ENCODE results near the gene SLC25A33. TPM values are rescaled to one million over a fixed set of nuclear protein-coding genes. Genes with fewer than 3 reads are reported as not detected.

The SLC25A33 gene
- total and polyA plus RNA-seq, 2 of the 8 experiments (the other 6 are each of a cell fraction or from before 2014, with no cell fraction given) = 7.8 to 12.8 TPM

DNA sequence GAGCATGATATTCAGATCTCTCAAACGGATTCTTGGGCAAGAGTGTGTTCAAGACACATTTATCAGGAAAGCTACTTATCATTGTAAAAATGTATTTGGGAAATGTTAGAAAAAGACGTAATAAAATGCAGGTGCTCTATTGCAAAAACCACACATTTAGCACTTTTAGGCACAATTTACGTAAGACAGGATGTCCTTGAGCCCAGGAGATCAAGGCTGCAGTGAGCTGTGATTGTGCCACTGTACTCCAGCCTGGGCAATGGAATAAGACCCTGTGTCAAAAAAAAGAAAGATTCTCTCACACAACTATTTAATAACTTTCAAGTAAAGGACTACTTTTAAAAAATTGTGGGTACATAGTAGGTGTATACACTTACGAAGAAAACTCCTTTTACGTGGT lies 18.4 kb downstream of the SLC25A33 start:
- Histone ChIP-seq H3K27me3 (replicated peaks in 1 of 4; ENCODE audit: control insufficient read depth in 3 of 4, extremely low read depth in 1 of 4, insufficient read depth in 3 of 4, low read length in 3 of 4) (peaks cover 0 to 9% (median 3%) of the 10 kb centered on the region in 4 experiments; a peak in 3 of 7 replicates), H3K4me1 (replicated peaks in 1 of 4; ENCODE audit: control insufficient read depth in 3 of 4, insufficient read depth in 4 of 4, low read length in 3 of 4) (no peaks in the 10 kb centered on the region; a peak in 1 of 7 replicates), H3K23ac (ENCODE audit: insufficient read length) (no peak overlapping the region), H3K79me1 (ENCODE audit: low read depth, low read length) (no peaks in the 10 kb centered on the region), H4K20me1 (replicated peaks in 1 of 2; ENCODE audit: control insufficient read depth in 1 of 2, insufficient read depth in 2 of 2, low read length in 2 of 2) (peaks cover 0 to 22% of the 10 kb centered on the region in 2 experiments), H3K27ac (ENCODE audit: low read depth, low read length) (no peak overlapping the region), H3K79me2 (ENCODE audit: control insufficient read depth in 1 of 2, insufficient read depth in 2 of 2, low read length in 2 of 2) (peaks cover 0 to 1% of the 10 kb centered on the region in 2 experiments; a peak in 2 of 4 replicates), H3K4me2 (ENCODE audit: insufficient read depth in 1 of 2, low read depth in 2 of 2, low read length in 2 of 2) (no peak overlapping the region), H2BK20ac (ENCODE audit: low read length) (no peak overlapping the region), H2BK5ac (ENCODE audit: low read depth, low read length) (no peak overlapping the region), H2BK12ac (ENCODE audit: low read depth, low read length) (no peak overlapping the region), H3K36me3 (ENCODE audit: control insufficient read depth in 2 of 4, insufficient read depth in 4 of 4, low read length in 3 of 4) (peaks cover 3 to 45% (median 28%) of the 10 kb centered on the region in 4 experiments; a peak in 7 of 8 replicates), H3K4ac (replicated peaks; ENCODE audit: insufficient read length, low read depth, low read length) (no peak overlapping the region), H4K91ac (replicated peaks; ENCODE audit: insufficient read length, low read length) (no peak overlapping the region), H2AK5ac (ENCODE audit: low read depth, low read length) (no peak overlapping the region), H3K56ac (replicated peaks; ENCODE audit: insufficient read length, low read depth, low read length) (no peak overlapping the region), H3K18ac (ENCODE audit: extremely low read depth, low read length) (no peak overlapping the region), H2BK120ac (replicated peaks; ENCODE audit: low read depth, low read length) (no peak overlapping the region), H3K14ac (ENCODE audit: insufficient read length) (no peak overlapping the region), H3K9ac (replicated peaks in 1 of 4; ENCODE audit: extremely low read depth in 1 of 4, low read depth in 3 of 4, low read length in 3 of 4) (no peak overlapping the region), H3K4me3 (ENCODE audit: extremely low read depth in 1 of 4, insufficient read depth in 2 of 4, low read depth in 3 of 4, low read length in 4 of 4) (no peak overlapping the region), H2AFZ (ENCODE audit: low read length) (no peak overlapping the region), H4K5ac (ENCODE audit: insufficient read length, low read depth, low read length) (no peak overlapping the region), H2BK15ac (ENCODE audit: low read length) (no peak overlapping the region), H3K9me3 (ENCODE audit: insufficient read depth in 2 of 2, low read depth in 1 of 2, low read length in 1 of 2) (no peaks in the 10 kb centered on the region), H3K23me2 (ENCODE audit: low read depth, low read length) (no peaks in the 10 kb centered on the region; the same call in 1 of the 2 replicates), H4K8ac (ENCODE audit: extremely low read depth, insufficient read depth, low read length) (no peak overlapping the region)
- POLR2A ChIA-PET (ENCODE audit: partially characterized antibody) = interaction anchor here (1.9 kb wide), 1 partner anchor 18 kb away, joined by 6 read pairs; the partner anchor contains the start of gene SLC25A33
- WGBS, 2 experiments (ENCODE audit: extremely low coverage in 1 of 2, insufficient coverage in 1 of 2, insufficient read length in 1 of 2, insufficient replicate concordance in 2 of 2, low coverage in 1 of 2, low lambda C conversion rate in 2 of 2, missing lambda C conversion rate in 1 of 2) = 88% methylated on average over 5 of the region's 5 CpGs; no CpG with 5 or more reads in 1 of the 2 experiments
- DNase-seq (ENCODE audit: low read depth in 1 of 2, low spot score in 2 of 2) (no peak), FAIRE-seq (no peak)
- TF ChIP-seq TBP (IDR thresholded peaks at IDR 0.05; ENCODE audit: low read depth, low read length) (no peak), SUZ12 (IDR thresholded peaks at IDR 0.05; ENCODE audit: low read length) (no peak), PHF8 (conservative IDR thresholded peaks at IDR 0.05; ENCODE audit: low read depth, low read length) (no peak), GTF2F1 (IDR thresholded peaks at IDR 0.05; ENCODE audit: borderline replicate concordance, low read depth, low read length) (no peak), CREB1 (IDR thresholded peaks at IDR 0.05) (no peak), HDAC6 (IDR thresholded peaks at IDR 0.05; ENCODE audit: low read depth, low read length) (no peak), CBX5 (IDR thresholded peaks at IDR 0.05; ENCODE audit: low read depth, low read length) (no peak), KDM4A (IDR thresholded peaks at IDR 0.05; ENCODE audit: low read depth, low read length, severe bottlenecking) (no peak)
- CTCF ChIA-PET (ENCODE audit: partially characterized antibody) = interaction anchor here (0.6 to 1.9 kb wide), 6 partner anchors 19 to 757 kb away, joined by 3 to 9 read pairs (median 4); no protein-coding TSS in a partner anchor

All from H1 (cell line).